Midbrain (tissue), 1 donor: ENCODE measurements around the gene SLC11A2.
"Not testable (repeated sequence)": the region's sequence is repeated elsewhere in the genome, so short reads cannot be mapped to it uniquely, and the experiment has no call there.

ENCODE experiments used
- DNase-seq: peaks from one replicate; lab custom pipeline; 2025; lab: John Stamatoyannopoulos, UW

SLC11A2 gene

GRCh38 chr12:50990147-50990727 lies 35.9 kb downstream of the SLC11A2 start:
- DNase-seq = no peak

- DNase-seq = no peak
Measured at GRCh38 chr12:50988871-50989270, 37.3 kb downstream of the SLC11A2 start.

- no peak for DNase-seq
Measured at GRCh38 chr12:50988051-50988450, 38.1 kb downstream of the SLC11A2 start.

GRCh38 chr12:50986966-50987737 lies 39.0 kb downstream of the SLC11A2 start:
- DNase-seq = peak; percentile 68

- DNase-seq = peak; percentile 16
Measured at GRCh38 chr12:50985322-50985721, 40.9 kb downstream of the SLC11A2 start.

GRCh38 chr12:50984586-50985298 lies 41.4 kb downstream of the SLC11A2 start:
- no peak for DNase-seq

- DNase-seq = no peak
Measured at GRCh38 chr12:50981319-50982239, 44.6 kb downstream of the SLC11A2 start.

GRCh38 chr12:50980545-50980944 lies 45.6 kb downstream of the SLC11A2 start:
- no peak for DNase-seq

- DNase-seq = no peak
Measured at GRCh38 chr12:50979369-50980052, 46.7 kb downstream of the SLC11A2 start.

- no peak for DNase-seq
Measured at GRCh38 chr12:50971946-50972345, 54.2 kb downstream of the SLC11A2 start.

GRCh38 chr12:50964432-50964831 lies 61.8 kb downstream of the SLC11A2 start:
- no peak for DNase-seq

- no peak for DNase-seq
Measured at GRCh38 chr12:50961708-50962107, 64.5 kb downstream of the SLC11A2 start.

GRCh38 chr12:50960130-50960529 lies 66.1 kb downstream of the SLC11A2 start:
- DNase-seq = no peak

GRCh38 chr12:50955697-50956096 lies 70.5 kb downstream of the SLC11A2 start:
- no peak for DNase-seq

- no peak for DNase-seq
Measured at GRCh38 chr12:50955288-50955687, 70.9 kb downstream of the SLC11A2 start.

- not testable (repeated sequence) for DNase-seq
Measured at GRCh38 chr12:50954789-50955188, 71.4 kb downstream of the SLC11A2 start.

- no peak for DNase-seq
Measured at GRCh38 chr12:50953047-50953446, 73.1 kb downstream of the SLC11A2 start.

GRCh38 chr12:50952510-50952909 lies 73.7 kb downstream of the SLC11A2 start, which contains the start of gene HIGD1C:
TSS of gene HIGD1C (plus strand) at chr12:50952544. CDS start at chr12:50953999, 1,455 bp downstream.
- no peak for DNase-seq

GRCh38 chr12:50951112-50951511 lies 75.1 kb downstream of the SLC11A2 start:
- no peak for DNase-seq

GRCh38 chr12:50949801-50950302 lies 76.3 kb downstream of the SLC11A2 start:
- no peak for DNase-seq

- no peak for DNase-seq
Measured at GRCh38 chr12:50948798-50949197, 77.4 kb downstream of the SLC11A2 start.
